Esophagus squamous epithelium (tissue), 5 donors: ENCODE results near the gene CCNT1. TPM values are rescaled to one million over a fixed set of nuclear protein-coding genes. Genes with fewer than 3 reads are reported as not detected.

Source experiments
- DNase-seq: peaks from one replicate; lab custom pipeline; 2025; lab: John Stamatoyannopoulos, UW
- H3K27ac ChIP-seq, 4 donors: fragments of 200-600 bp; sonication (generic); one replicate each; pipeline ENCODE4 v1.5.1; 2016 to 2019; ENCODE audit warnings: mild to moderate bottlenecking in 1 of 4
- H3K27me3 ChIP-seq, 4 donors: fragments of 200-600 bp; sonication (generic); 1 replicate in 3 of 4; 2 replicates in 1 of 4; pipeline versions ENCODE4 v1.5.1 to v1.6.0; 2017 to 2021; ENCODE audit warnings: antibody characterized with exemption in 1 of 4
- H3K36me3 ChIP-seq, 3 donors: fragments of 200-600 bp; sonication (generic); one replicate each; pipeline ENCODE4 v1.5.1; 2016 to 2019
- H3K4me1 ChIP-seq, 3 donors: fragments of 200-600 bp; sonication (generic); one replicate each; pipeline ENCODE4 v1.5.1; 2017 to 2019
- H3K4me3 ChIP-seq, 4 donors: fragments of 200-600 bp; sonication (generic); 1 replicate in 3 of 4; 2 replicates in 1 of 4; pipeline ENCODE4 v1.5.1; 2016 to 2019; ENCODE audit warnings: mild to moderate bottlenecking in 2 of 4, moderate library complexity in 1 of 4
- H3K9me3 ChIP-seq, 3 donors: fragments of 200-600 bp; sonication (generic); one replicate each; pipeline ENCODE4 v1.5.1; 2016 to 2019
- CTCF ChIP-seq, 6 experiments: fragments of 450-650 bp in 4 of 6; fragments of 200-600 bp in 2 of 6; sonication (generic) in 2 of 6; IDR thresholded peaks; one replicate each; pipeline ENCODE4 v1.5.1; 2016 to 2019; ENCODE audit warnings: antibody characterized with exemption in 6 of 6, mild to moderate bottlenecking in 4 of 6, moderate library complexity in 4 of 6
- POLR2A ChIP-seq, 4 donors: fragments of 450-650 bp; IDR thresholded peaks; one replicate each; pipeline ENCODE4 v1.6.1; 2017; ENCODE audit warnings: antibody characterized with exemption in 4 of 4, mild to moderate bottlenecking in 4 of 4, moderate library complexity in 3 of 4
- WGBS, 2 donors: methylation state at CpG; one replicate each; pipeline ENCODE4 v1.1.5; 2018; 5-methylcytosine and 5-hydroxymethylcytosine counted together
- intact Hi-C: fragments of 100-400 bp; cut with DNase I; formaldehyde crosslinking; loops from one replicate; pipeline ENCODE4 v1.15.0; 2022
- total RNA-seq, 4 donors: library from RNA; depleted of rRNA; stranded (reverse); fragments of >200 nt; gene quantifications; one replicate each; pipeline ENCODE4 v1.1.0, GENCODE V29; 2016
- donor health status: DM: yes; HTN: yes; CAD: no.

Gene CCNT1
- total RNA-seq, 4 donors from 2014 or later = 16.2 to 23.3 (median 18.5) TPM

GRCh38 chr12:48681399-48681709 is 35.2 kb downstream of the CCNT1 start:
- WGBS, 2 donors = 0 to 6% methylated on average over 8 to 9 of the region's 11 CpGs
- H3K9me3 ChIP-seq = no peaks in the 10 kb centered on the region
- peak overlapping the region; percentile 74 to 92 (median 78) for H3K4me3 ChIP-seq
- no peak for TF ChIP-seq CTCF (IDR thresholded peaks at IDR 0.05)
- H3K27me3 ChIP-seq = no peaks in the 10 kb centered on the region
- intact Hi-C loops = no loop called here
- DNase-seq = no peak
- H3K27ac ChIP-seq = peak overlapping the region; percentile 92 to 97 (median 93)
- peaks cover 0 to 40% (median 8%) of the 10 kb centered on the region in 3 donors for H3K36me3 ChIP-seq
- peaks cover 18 to 58% (median 41%) of the 10 kb centered on the region in 3 donors for H3K4me1 ChIP-seq

- H3K9me3 ChIP-seq = no peaks in the 10 kb centered on the region
- WGBS, 2 donors = 59 to 80% methylated on average over 9 to 13 of the region's 13 CpGs
- intact Hi-C loops = no loop called here
- no peaks in the 10 kb centered on the region for H3K27me3 ChIP-seq
- no peak for TF ChIP-seq POLR2A (IDR thresholded peaks at IDR 0.05)
- no peak for TF ChIP-seq CTCF (IDR thresholded peaks at IDR 0.05)
- peak overlapping the region in 3 of 4 donors; percentile 93 to 97 (median 93) for H3K27ac ChIP-seq
- peak overlapping the region; percentile 74 to 92 (median 78) for H3K4me3 ChIP-seq
- H3K4me1 ChIP-seq = peaks cover 18 to 63% (median 41%) of the 10 kb centered on the region in 3 donors
- DNase-seq = no peak
- H3K36me3 ChIP-seq = peaks cover 0 to 44% (median 10%) of the 10 kb centered on the region in 3 donors
Observed at GRCh38 chr12:48680861-48681260, 35.6 kb downstream of the CCNT1 start.

- H3K9me3 ChIP-seq = no peaks in the 10 kb centered on the region
- no peak overlapping the region for H3K4me3 ChIP-seq
- no peak for DNase-seq
- H3K36me3 ChIP-seq = peaks cover 4 to 66% (median 10%) of the 10 kb centered on the region in 3 donors
- no peaks in the 10 kb centered on the region for H3K27me3 ChIP-seq
- intact Hi-C loops = no loop called here
- H3K4me1 ChIP-seq = peaks cover 18 to 82% (median 41%) of the 10 kb centered on the region in 3 donors
- 36 to 42% methylated on average over 3 of the region's 3 CpGs for WGBS, 2 donors
- no peak overlapping the region for H3K27ac ChIP-seq
- TF ChIP-seq CTCF (IDR thresholded peaks at IDR 0.05) (no peak), POLR2A (IDR thresholded peaks at IDR 0.05) (no peak)
Observed at GRCh38 chr12:48678551-48679185, 37.8 kb downstream of the CCNT1 start.

- Histone ChIP-seq H3K4me1 (peaks cover 0 to 54% (median 0%) of the 10 kb centered on the region in 3 donors), H3K27ac (peak overlapping the region in 1 of 4 donors; percentile 12), H3K27me3 (no peaks in the 10 kb centered on the region), H3K9me3 (no peaks in the 10 kb centered on the region), H3K36me3 (peaks cover 17 to 99% (median 46%) of the 10 kb centered on the region in 3 donors), H3K4me3 (no peak overlapping the region)
- intact Hi-C loops = no loop called here
- DNase-seq = no peak
- TF ChIP-seq POLR2A (IDR thresholded peaks at IDR 0.05) (no peak), CTCF (IDR thresholded peaks at IDR 0.05) (no peak)
- WGBS, 2 donors = 43 to 58% methylated on average over 8 of the region's 8 CpGs
Observed at GRCh38 chr12:48671231-48671856, 45.2 kb downstream of the CCNT1 start.

- peaks cover 0 to 33% (median 0%) of the 10 kb centered on the region in 3 donors for H3K4me1 ChIP-seq
- no peaks in the 10 kb centered on the region for H3K27me3 ChIP-seq
- peaks cover 14 to 99% (median 67%) of the 10 kb centered on the region in 3 donors for H3K36me3 ChIP-seq
- no peak overlapping the region for H3K27ac ChIP-seq
- intact Hi-C loops = no loop called here
- 91 to 93% methylated on average over 14 of the region's 14 CpGs for WGBS, 2 donors
- H3K9me3 ChIP-seq = no peaks in the 10 kb centered on the region
- DNase-seq = no peak
- no peak overlapping the region for H3K4me3 ChIP-seq
- TF ChIP-seq CTCF (IDR thresholded peaks at IDR 0.05) (no peak), POLR2A (IDR thresholded peaks at IDR 0.05) (no peak)
Observed at GRCh38 chr12:48668996-48669395, 47.5 kb downstream of the CCNT1 start.
